GM12878 (cell line): ENCODE measurements around the gene CDHR5. TPM values are rescaled to one million over a fixed set of nuclear protein-coding genes. Genes with fewer than 3 reads are reported as not detected.

Source experiments
- ATAC-seq: fragments of 200-7000 bp; cut with Tn5 transposase; 3 replicates; pipeline ENCODE4 v1.9.1; 2020; ENCODE audit warnings: mild to moderate bottlenecking, moderate library complexity
- BruUV-seq: library from RNA; stranded (reverse); fragments of 400-500 nt; replicated peaks from 2 replicates; lab custom pipeline; 2021; lab: Mats Ljungman, UMichigan
- CTCF ChIA-PET: fragments of 300-600 bp; sonication (Branson Sonifier 250); formaldehyde crosslinking; extraction: SDS; loops from one replicate; lab custom pipeline; 2021; ENCODE audit warnings: inconsistent platforms; lab: Yijun Ruan, JAX
- POLR2A ChIA-PET: fragments of 350-600 bp; formaldehyde crosslinking; extraction: SDS; loops from one replicate; lab custom pipeline; 2021; ENCODE audit warnings: inconsistent platforms; lab: Charles Lee
- RAD21 ChIA-PET: fragments of 300-600 bp; sonication (Branson Sonifier 250); formaldehyde crosslinking; loops from one replicate; lab custom pipeline; 2023; ENCODE audit warnings: antibody characterized with exemption; ENCODE audit not compliant: unreplicated experiment; lab: Charles Lee
- SMC1A ChIA-PET: fragments of 300-600 bp; sonication (Branson Sonifier 250); formaldehyde crosslinking; loops from one replicate; lab custom pipeline; 2023; ENCODE audit not compliant: unreplicated experiment, uncharacterized antibody; lab: Charles Lee
- DNase-seq: peaks from one replicate; pipeline ENCODE4 v3.0.0-alpha.2; 2011; ENCODE audit warnings: low read depth, low spot score
- FAIRE-seq: peaks from 3 replicates; lab custom pipeline; 2011; peaks lifted over from hg19 to GRCh38; lab: Jason Lieb, UNC
- H2AFZ ChIP-seq: 2 replicates; pipeline ENCODE4 v1.6.0; 2011; ENCODE audit warnings: low read depth, low read length, control low read depth; ENCODE audit not compliant: control insufficient read depth
- H3K27ac ChIP-seq: 2 replicates; pipeline ENCODE4 v1.5.1; 2011; ENCODE audit warnings: control low read depth; ENCODE audit not compliant: control insufficient read depth, insufficient read depth
- H3K27me3 ChIP-seq, 2 experiments: replicated peaks in 1 of 2; 2 replicates each; pipeline versions ENCODE4 v1.6.0 to v1.6.1; 2011; ENCODE audit warnings: low read length in 1 of 2; ENCODE audit not compliant: control insufficient read depth in 2 of 2, insufficient read depth in 2 of 2
- H3K36me3 ChIP-seq, 2 experiments: 2 replicates each; pipeline ENCODE4 v1.5.1; 2011; ENCODE audit warnings: low read length in 1 of 2; ENCODE audit not compliant: control insufficient read depth in 2 of 2, insufficient read depth in 2 of 2
- H3K4me1 ChIP-seq: 2 replicates; pipeline ENCODE4 v1.6.1; 2011; ENCODE audit warnings: mild to moderate bottlenecking, low read length, moderate library complexity, mixed read lengths; ENCODE audit not compliant: control insufficient read depth, insufficient read depth
- H3K4me2 ChIP-seq: 2 replicates; pipeline ENCODE4 v1.6.0; 2011; ENCODE audit warnings: control low read depth; ENCODE audit not compliant: control insufficient read depth, insufficient read depth
- H3K4me3 ChIP-seq: fragments of 200-600 bp; sonication (generic); 2 replicates; pipeline ENCODE4 v1.5.1; 2016
- H3K79me2 ChIP-seq: 2 replicates; pipeline ENCODE4 v1.6.0; 2011; ENCODE audit warnings: low read length; ENCODE audit not compliant: control insufficient read depth, insufficient read depth
- H3K9ac ChIP-seq: 2 replicates; pipeline ENCODE4 v1.8.0; 2011; ENCODE audit warnings: low read length, control low read depth, mixed read lengths; ENCODE audit not compliant: control insufficient read depth, insufficient read depth
- H3K9me3 ChIP-seq: replicated peaks from 3 replicates; pipeline ENCODE4 v1.5.1; 2011; ENCODE audit warnings: mild to moderate bottlenecking, low read length; ENCODE audit not compliant: control insufficient read depth, insufficient read depth
- H4K20me1 ChIP-seq: 2 replicates; pipeline ENCODE4 v1.6.0; 2011; ENCODE audit not compliant: control insufficient read depth, insufficient read depth
- CHD4 ChIP-seq: fragments of 200-600 bp; sonication (generic); IDR thresholded peaks from 2 replicates; pipeline ENCODE4 v1.6.1; 2016; ENCODE audit warnings: mild to moderate bottlenecking
- FOS ChIP-seq: IDR thresholded peaks from 3 replicates; pipeline ENCODE4 v1.6.1; 2011; ENCODE audit warnings: borderline replicate concordance; ENCODE audit not compliant: insufficient read length; ENCODE audit errors: extremely low read depth
- IRF4 ChIP-seq: IDR thresholded peaks from 2 replicates; pipeline ENCODE4 v1.6.1; 2011; ENCODE audit warnings: low read depth, low read length
- MTA3 ChIP-seq: IDR thresholded peaks from 2 replicates; pipeline ENCODE4 v1.6.1; 2012; ENCODE audit warnings: low read length, inconsistent platforms, borderline replicate concordance
- MYB ChIP-seq: fragments of 150-350 bp; IDR thresholded peaks from 2 replicates; pipeline ENCODE4 v1.6.1; 2014; ENCODE audit warnings: mild to moderate bottlenecking, low read depth, low read length, borderline replicate concordance
- NFXL1 ChIP-seq: fragments of 450-650 bp; IDR thresholded peaks from 2 replicates; pipeline ENCODE4 v1.6.1; 2017; ENCODE audit warnings: antibody characterized with exemption, mild to moderate bottlenecking, borderline replicate concordance
- PAX8 ChIP-seq: fragments of 450-650 bp; IDR thresholded peaks from 2 replicates; pipeline ENCODE4 v1.6.1; 2017; ENCODE audit warnings: mild to moderate bottlenecking, moderate library complexity
- PKNOX1 ChIP-seq: fragments of 450-650 bp; IDR thresholded peaks from 2 replicates; pipeline ENCODE4 v1.6.1; 2016; ENCODE audit warnings: mild to moderate bottlenecking
- RUNX3 ChIP-seq: IDR thresholded peaks from 2 replicates; pipeline ENCODE4 v1.6.1; 2012; ENCODE audit warnings: low read length, inconsistent platforms
- STAT3 ChIP-seq: IDR thresholded peaks from 2 replicates; pipeline ENCODE4 v1.6.1; 2011; ENCODE audit warnings: low read depth, low read length, improper control_type of control experiment
- WGBS: methylation state at CpG from one replicate; pipeline ENCODE4 v1.1.6; 2016; ENCODE audit warnings: low lambda C conversion rate; ENCODE audit not compliant: insufficient replicate concordance, insufficient coverage; ENCODE audit errors: missing lambda C conversion rate; 5-methylcytosine and 5-hydroxymethylcytosine counted together
- in situ Hi-C: fragments of 300-500 bp; cut with MboI; formaldehyde crosslinking; loops from 9 replicates; pipeline ENCODE4 v1.14.3; 2018; ENCODE audit warnings: mixed read lengths
- intact Hi-C: fragments of 100-400 bp; cut with micrococcal nuclease; formaldehyde crosslinking; loops from one replicate; pipeline ENCODE4 v1.14.2; 2022; ENCODE audit not compliant: unreplicated experiment
- polyA plus RNA-seq, 11 experiments: library from polyadenylated mRNA; depleted of rRNA in 4 of 11; unstranded in 6 of 11; stranded (reverse) in 5 of 11; fragments of >200 nt; fragmentation: Nextera tagmentation in 4 of 11; fragmentation: Illumina TruSeq in 1 of 11; extraction: Ambion mirVana in 4 of 11; extraction: Trizol in 1 of 11; gene quantifications; 1 replicate in 1 of 11; 2 replicates in 10 of 11; pipeline versions ENCODE4 v1.2.1 to v1.2.3, GENCODE V29; 2011 to 2016; ENCODE audit warnings: inconsistent platforms in 2 of 11, missing spikeins in 2 of 11, low read depth in 1 of 11
- total RNA-seq, 4 experiments: library from RNA; depleted of rRNA in 3 of 4; stranded (reverse); fragments of >200 nt in 3 of 4; fragmentation: Illumina TruSeq in 1 of 4; extraction: Trizol in 1 of 4; gene quantifications; 2 replicates each; pipeline versions ENCODE4 v1.2.1 to v1.2.3, GENCODE V29; 2013 to 2021

The CDHR5 gene
- total and polyA plus RNA-seq, 10 of the 15 experiments (the other 5 are each of a cell fraction or from before 2014, with no cell fraction given), result 0.06 TPM; not detected in 9

DNA sequence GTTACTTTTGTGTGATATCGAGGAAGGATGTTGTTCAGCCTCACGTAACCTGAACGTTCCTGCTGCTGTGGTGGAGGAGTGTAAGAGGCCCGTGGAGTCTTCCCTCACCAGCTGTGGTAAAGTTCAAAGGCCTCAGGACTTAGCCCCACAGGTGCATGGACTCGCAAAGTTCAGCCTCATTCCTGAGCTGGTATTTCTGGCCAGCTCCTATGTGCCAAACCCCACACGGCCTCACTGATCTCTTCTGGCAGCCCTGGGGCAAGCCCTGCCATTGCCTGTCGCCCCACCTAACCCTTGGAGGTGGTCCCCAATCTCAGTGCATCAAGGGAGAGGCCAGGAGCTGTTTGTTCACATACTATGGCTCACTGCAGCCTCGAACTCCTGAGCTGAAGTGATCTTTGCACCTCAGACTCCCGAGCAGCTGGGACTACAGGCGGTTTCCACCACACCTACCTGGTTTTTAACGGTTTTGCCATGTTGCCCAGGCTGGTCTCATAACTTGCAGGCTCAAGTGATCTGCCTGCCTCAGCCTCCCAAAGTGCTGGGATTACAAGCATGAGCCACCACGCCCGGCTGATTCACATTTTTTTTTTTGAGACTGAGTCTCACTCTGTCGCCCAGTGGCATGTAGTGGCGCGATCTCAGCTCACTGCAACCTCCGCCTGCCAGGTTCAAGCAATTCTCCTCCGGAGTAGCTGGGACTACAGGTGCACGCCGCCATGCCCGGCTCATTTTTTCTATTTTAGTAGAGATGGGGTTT is 46.3 kb downstream of the CDHR5 start:
- DNase-seq (no peak), ATAC-seq (no peak), FAIRE-seq (no peak)
- H3K4me3 ChIP-seq, result peak overlapping the region; percentile 85
- H3K9me3 ChIP-seq, result no peaks in the 10 kb centered on the region
- peak overlapping the region; percentile 97 for H3K9ac ChIP-seq
- ChIA-PET RAD21 (no interaction called here), POLR2A (interaction anchor here (1.5 kb wide), 1 partner anchor 18 kb away, joined by 4 read pairs; no protein-coding TSS in a partner anchor), SMC1A (interaction anchor here (0.7 kb wide), 1 partner anchor 351 kb away, joined by 3 read pairs; no protein-coding TSS in a partner anchor), CTCF (no interaction called here)
- H3K36me3 ChIP-seq, result peaks cover 5 to 6% of the 10 kb centered on the region in 2 experiments
- H3K4me2 ChIP-seq, result peak overlapping the region; percentile 62
- peaks cover 53% of the 10 kb centered on the region for H3K79me2 ChIP-seq
- H3K27ac ChIP-seq, result no peak overlapping the region
- peaks cover 28% of the 10 kb centered on the region for H4K20me1 ChIP-seq
- BruUV-seq, result no TSS peak
- peaks cover 0 to 3% of the 10 kb centered on the region in 2 experiments; a peak in 2 of 4 replicates for H3K27me3 ChIP-seq
- H3K4me1 ChIP-seq, result peaks cover 16% of the 10 kb centered on the region
- H2AFZ ChIP-seq, result no peak overlapping the region
- intact Hi-C loops, result no loop called here
- TF ChIP-seq STAT3 (no peak), MTA3 (no peak), RUNX3 (no peak), MYB (no peak), PKNOX1 (no peak), CHD4 (no peak), NFXL1 (no peak), PAX8 (no peak), IRF4 (no peak), FOS (no peak)
- in situ Hi-C loops, result no loop called here
- 77% methylated on average over 21 of the region's 21 CpGs for WGBS
